ENCODE measurements around the gene SLC47A2.

DNA sequence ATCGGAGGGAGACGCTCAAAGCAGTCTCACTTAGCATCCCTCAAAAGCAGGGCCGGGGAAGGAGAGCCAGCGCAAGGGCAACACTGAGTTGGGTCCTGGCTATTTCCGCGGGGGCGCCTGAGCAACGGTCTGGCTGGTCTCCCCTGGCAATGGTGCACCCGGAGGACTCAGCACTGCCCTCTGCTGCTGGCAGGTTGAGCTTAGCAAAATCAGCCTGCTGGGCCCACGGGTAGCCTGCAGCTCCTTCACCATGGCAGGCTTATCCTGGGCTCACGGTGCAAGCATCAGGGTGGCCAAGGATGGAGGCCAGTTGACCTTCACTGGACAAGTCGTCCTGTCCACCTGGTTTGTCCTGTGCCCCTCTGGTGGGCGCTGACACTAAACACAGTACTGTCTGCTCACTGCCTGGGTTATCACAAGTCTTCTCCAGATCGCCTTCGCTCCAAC lies 46.2 kb upstream of the SLC47A2 start:
- TF ChIP-seq EZH2 (IDR thresholded peaks at IDR 0.05; ENCODE audit: low read length, missing control alignments), result no peak
- TF ChIP-seq, protein P1, sequence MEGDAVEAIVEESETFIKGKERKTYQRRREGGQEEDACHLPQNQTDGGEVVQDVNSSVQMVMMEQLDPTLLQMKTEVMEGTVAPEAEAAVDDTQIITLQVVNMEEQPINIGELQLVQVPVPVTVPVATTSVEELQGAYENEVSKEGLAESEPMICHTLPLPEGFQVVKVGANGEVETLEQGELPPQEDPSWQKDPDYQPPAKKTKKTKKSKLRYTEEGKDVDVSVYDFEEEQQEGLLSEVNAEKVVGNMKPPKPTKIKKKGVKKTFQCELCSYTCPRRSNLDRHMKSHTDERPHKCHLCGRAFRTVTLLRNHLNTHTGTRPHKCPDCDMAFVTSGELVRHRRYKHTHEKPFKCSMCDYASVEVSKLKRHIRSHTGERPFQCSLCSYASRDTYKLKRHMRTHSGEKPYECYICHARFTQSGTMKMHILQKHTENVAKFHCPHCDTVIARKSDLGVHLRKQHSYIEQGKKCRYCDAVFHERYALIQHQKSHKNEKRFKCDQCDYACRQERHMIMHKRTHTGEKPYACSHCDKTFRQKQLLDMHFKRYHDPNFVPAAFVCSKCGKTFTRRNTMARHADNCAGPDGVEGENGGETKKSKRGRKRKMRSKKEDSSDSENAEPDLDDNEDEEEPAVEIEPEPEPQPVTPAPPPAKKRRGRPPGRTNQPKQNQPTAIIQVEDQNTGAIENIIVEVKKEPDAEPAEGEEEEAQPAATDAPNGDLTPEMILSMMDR (conservative IDR thresholded peaks at IDR 0.05 in 1 of 2, IDR thresholded peaks at IDR 0.05 in 1 of 2; ENCODE audit: low read depth in 1 of 2, low read length in 2 of 2), result peak; percentile 73 to 77
